Adrenal gland (tissue), 5 donors: ENCODE results near the gene METAP2.

Experiments
- POLR2A ChIP-seq, 2 donors: fragments of 450-650 bp; IDR thresholded peaks; one replicate each; pipeline ENCODE4 v1.6.1; 2017; ENCODE audit warnings: antibody characterized with exemption in 2 of 2, mild to moderate bottlenecking in 2 of 2, moderate library complexity in 1 of 2
- TF ChIP-seq, protein P1 (sequence below), 6 experiments: fragments of 450-650 bp in 4 of 6; fragments of 200-600 bp in 2 of 6; sonication (generic) in 1 of 6; IDR thresholded peaks; 1 replicate in 5 of 6; 2 replicates in 1 of 6; pipeline versions ENCODE4 v1.5.1 to v1.8.0; 2016 to 2021; ENCODE audit warnings: antibody characterized with exemption in 6 of 6, mild to moderate bottlenecking in 2 of 6, moderate library complexity in 1 of 6
- donor health status: DM: no; HTN: no; CAD: no.

DNA sequence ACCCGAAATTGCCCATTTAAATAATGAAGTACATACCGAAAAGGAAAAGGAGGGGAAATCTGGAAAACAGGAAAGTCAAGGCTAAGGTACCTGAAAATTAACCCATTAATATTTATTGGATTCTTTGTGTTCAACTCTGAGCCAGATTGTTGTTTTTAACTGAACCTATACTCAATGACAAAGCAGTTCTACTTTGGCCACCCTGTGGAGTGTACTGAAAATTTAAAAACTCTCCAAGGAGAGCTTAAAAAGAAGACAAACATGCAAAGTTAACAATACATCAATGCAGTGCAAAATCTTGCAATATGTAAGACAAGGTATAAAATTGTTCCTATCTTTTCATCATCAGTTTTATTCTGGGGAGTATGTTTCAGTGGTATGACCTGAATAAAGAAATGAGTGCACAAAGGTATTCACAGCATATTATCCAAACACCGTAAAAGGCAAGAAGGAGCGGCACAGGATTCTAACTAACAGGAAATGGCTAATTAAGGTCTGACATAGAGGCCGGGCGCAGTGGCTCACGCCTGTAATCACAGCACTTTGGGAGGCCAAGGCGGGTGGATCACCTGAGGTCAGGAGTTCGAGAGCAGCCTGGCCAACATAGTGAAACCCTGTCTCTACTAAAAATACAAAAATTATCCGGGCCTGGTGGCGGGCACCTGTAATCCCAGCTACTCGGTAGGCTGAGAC, 75.6 kb downstream of the METAP2 start:
- TF ChIP-seq, protein P1, sequence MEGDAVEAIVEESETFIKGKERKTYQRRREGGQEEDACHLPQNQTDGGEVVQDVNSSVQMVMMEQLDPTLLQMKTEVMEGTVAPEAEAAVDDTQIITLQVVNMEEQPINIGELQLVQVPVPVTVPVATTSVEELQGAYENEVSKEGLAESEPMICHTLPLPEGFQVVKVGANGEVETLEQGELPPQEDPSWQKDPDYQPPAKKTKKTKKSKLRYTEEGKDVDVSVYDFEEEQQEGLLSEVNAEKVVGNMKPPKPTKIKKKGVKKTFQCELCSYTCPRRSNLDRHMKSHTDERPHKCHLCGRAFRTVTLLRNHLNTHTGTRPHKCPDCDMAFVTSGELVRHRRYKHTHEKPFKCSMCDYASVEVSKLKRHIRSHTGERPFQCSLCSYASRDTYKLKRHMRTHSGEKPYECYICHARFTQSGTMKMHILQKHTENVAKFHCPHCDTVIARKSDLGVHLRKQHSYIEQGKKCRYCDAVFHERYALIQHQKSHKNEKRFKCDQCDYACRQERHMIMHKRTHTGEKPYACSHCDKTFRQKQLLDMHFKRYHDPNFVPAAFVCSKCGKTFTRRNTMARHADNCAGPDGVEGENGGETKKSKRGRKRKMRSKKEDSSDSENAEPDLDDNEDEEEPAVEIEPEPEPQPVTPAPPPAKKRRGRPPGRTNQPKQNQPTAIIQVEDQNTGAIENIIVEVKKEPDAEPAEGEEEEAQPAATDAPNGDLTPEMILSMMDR (IDR thresholded peaks at IDR 0.05), result no peak
- no peak for TF ChIP-seq POLR2A (IDR thresholded peaks at IDR 0.05)
